Measurements from ENCODE around the gene NMT2.

Gene NMT2

GRCh38 chr10:15103513-15103912 lies 65.0 kb downstream of the NMT2 start:
- Histone ChIP-seq H3K36me3 (peaks cover 39% of the 10 kb centered on the region), H3K4me3 (ENCODE audit: low read depth in 1 of 2, low read length in 1 of 2) (no peak overlapping the region), H3K27ac (no peak overlapping the region), H3K9me3 (no peaks in the 10 kb centered on the region), H3K27me3 (no peaks in the 10 kb centered on the region), H3K4me1 (ENCODE audit: control insufficient read depth in 1 of 2, insufficient read depth in 1 of 2, low read depth in 1 of 2, low read length in 1 of 2) (peaks cover 0 to under 1% of the 10 kb centered on the region in 2 experiments)
- no peak for TF ChIP-seq CTCF (IDR thresholded peaks at IDR 0.05)

DNA sequence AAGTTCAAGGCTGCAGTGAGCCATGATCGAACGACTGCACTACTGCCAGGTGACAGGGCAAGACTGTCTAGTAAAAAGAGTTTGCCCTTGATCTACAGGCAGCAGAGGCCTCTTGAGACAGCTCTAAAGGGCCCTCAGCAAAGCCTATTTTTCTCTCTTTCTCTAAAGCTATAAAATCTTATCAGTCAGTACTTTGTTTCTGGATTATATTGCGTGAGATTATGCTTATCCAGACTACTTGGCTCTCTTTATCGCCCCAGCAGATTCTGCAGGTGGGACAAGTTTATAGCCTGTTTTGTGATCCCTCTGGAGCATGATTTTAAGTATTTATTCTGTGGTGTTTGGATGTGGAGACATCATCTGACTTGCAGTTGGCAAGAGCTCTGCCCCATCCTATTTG lies 68.6 kb downstream of the NMT2 start:
- H3K27ac ChIP-seq: no peak overlapping the region
- H3K36me3 ChIP-seq: peaks cover 35% of the 10 kb centered on the region
- H3K4me3 ChIP-seq (ENCODE audit: low read depth in 1 of 2, low read length in 1 of 2): no peak overlapping the region

GRCh38 chr10:15097011-15097812 lies 71.3 kb downstream of the NMT2 start, which contains the start of gene RPP38:
Gene RPP38 (plus strand): TSS chr10:15097355. CDS start chr10:15103315, 5,960 bp downstream.
- peak within 1 kb of the TSS; percentile 84 to 98 for H3K4me3 ChIP-seq (ENCODE audit: low read depth in 1 of 2, low read length in 1 of 2)

More for the DNA sequence above, 68.6 kb downstream of the NMT2 start:
- peaks cover 7% of the 10 kb centered on the region for H3K27me3 ChIP-seq
- H3K9me3 ChIP-seq: no peaks in the 10 kb centered on the region
- TF ChIP-seq CTCF (IDR thresholded peaks at IDR 0.05): no peak
- H3K4me1 ChIP-seq (ENCODE audit: control insufficient read depth in 1 of 2, insufficient read depth in 1 of 2, low read depth in 1 of 2, low read length in 1 of 2): peaks cover 16 to 19% of the 10 kb centered on the region in 2 experiments

GRCh38 chr10:15096661-15097010 lies 71.9 kb downstream of the NMT2 start:
- Histone ChIP-seq H3K4me3 (ENCODE audit: low read depth in 1 of 2, low read length in 1 of 2) (peak overlapping the region; percentile 84 to 98), H3K36me3 (peaks cover 7% of the 10 kb centered on the region), H3K9me3 (no peaks in the 10 kb centered on the region), H3K27ac (peak overlapping the region; percentile 95), H3K4me1 (ENCODE audit: control insufficient read depth in 1 of 2, insufficient read depth in 1 of 2, low read depth in 1 of 2, low read length in 1 of 2) (peaks cover 16 to 19% of the 10 kb centered on the region in 2 experiments), H3K27me3 (peaks cover 11% of the 10 kb centered on the region)
- TF ChIP-seq CTCF (IDR thresholded peaks at IDR 0.05): no peak

More at GRCh38 chr10:15097011-15097812, 71.3 kb downstream of the NMT2 start, which contains the start of gene RPP38:
- H3K27ac ChIP-seq: peak within 1 kb of the TSS; percentile 95
- peaks cover 16 to 19% of the 10 kb centered on the region in 2 experiments for H3K4me1 ChIP-seq (ENCODE audit: control insufficient read depth in 1 of 2, insufficient read depth in 1 of 2, low read depth in 1 of 2, low read length in 1 of 2)
- peak; percentile 12 for TF ChIP-seq CTCF (IDR thresholded peaks at IDR 0.05)
- H3K27me3 ChIP-seq: peaks cover 11% of the 10 kb centered on the region
- no peaks in the 10 kb centered on the region for H3K9me3 ChIP-seq
- H3K36me3 ChIP-seq: peaks cover 9% of the 10 kb centered on the region

- no peak overlapping the region for H3K27ac ChIP-seq
- H3K4me1 ChIP-seq (ENCODE audit: control insufficient read depth in 1 of 2, insufficient read depth in 1 of 2, low read depth in 1 of 2, low read length in 1 of 2): peaks cover 19 to 20% of the 10 kb centered on the region in 2 experiments
- peaks cover 43% of the 10 kb centered on the region for H3K27me3 ChIP-seq
- no peaks in the 10 kb centered on the region for H3K36me3 ChIP-seq
- H3K9me3 ChIP-seq: no peaks in the 10 kb centered on the region
- H3K4me3 ChIP-seq (ENCODE audit: low read depth in 1 of 2, low read length in 1 of 2): no peak overlapping the region
- no peak for TF ChIP-seq CTCF (IDR thresholded peaks at IDR 0.05)
These were observed 75.6 kb downstream of the NMT2 start for GRCh38 chr10:15092855-15093408.
